ENCODE results near the gene CRYBG1. TPM values are rescaled to one million over a fixed set of nuclear protein-coding genes. Genes with fewer than 3 reads are reported as not detected.

Gene CRYBG1
- total and polyA plus RNA-seq, 8 donors = 9.9 to 37.1 (median 14.4) TPM

GRCh38 chr6:106560996-106561685 is 200.6 kb downstream of the CRYBG1 start:
- H3K36me3 ChIP-seq = peaks cover 0 to 68% of the 10 kb centered on the region in 2 donors
- TF ChIP-seq CTCF (IDR thresholded peaks at IDR 0.05) = no peak
- peak overlapping the region in 1 of 2 donors; percentile 83 for H3K27ac ChIP-seq
- DNase-seq (no peak), ATAC-seq (peak; percentile 37)
- H3K4me1 ChIP-seq = peaks cover 0 to 37% of the 10 kb centered on the region in 2 donors
- intact Hi-C loops (cut with DNase I) = loop anchor here in 1 of 2 donors (10.0 kb wide), 1 partner anchor 226 kb away; no protein-coding TSS in a partner anchor
- H3K4me3 ChIP-seq = no peak overlapping the region
- no peaks in the 10 kb centered on the region for H3K27me3 ChIP-seq
- H3K9me3 ChIP-seq = no peaks in the 10 kb centered on the region

- peak; percentile 7 for ATAC-seq
- Histone ChIP-seq H3K27ac (peak overlapping the region in 1 of 2 donors; percentile 83), H3K27me3 (no peaks in the 10 kb centered on the region), H3K4me1 (peaks cover 0 to 41% of the 10 kb centered on the region in 2 donors), H3K36me3 (peaks cover 0 to 68% of the 10 kb centered on the region in 2 donors), H3K4me3 (no peak overlapping the region), H3K9me3 (no peaks in the 10 kb centered on the region)
- intact Hi-C loops (cut with DNase I) = loop anchor here in 1 of 2 donors (10.0 kb wide), 1 partner anchor 227 kb away; no protein-coding TSS in a partner anchor
- DNase-seq = no peak
- no peak for TF ChIP-seq CTCF (IDR thresholded peaks at IDR 0.05)
Observed at GRCh38 chr6:106561686-106562405, 201.3 kb downstream of the CRYBG1 start.

GRCh38 chr6:106563614-106564013 is 203.1 kb downstream of the CRYBG1 start:
- no peak for ATAC-seq
- Histone ChIP-seq H3K4me1 (peaks cover 0 to 29% of the 10 kb centered on the region in 2 donors), H3K9me3 (no peaks in the 10 kb centered on the region), H3K27ac (no peak overlapping the region), H3K4me3 (no peak overlapping the region), H3K27me3 (no peaks in the 10 kb centered on the region), H3K36me3 (peaks cover 0 to 81% of the 10 kb centered on the region in 2 donors)
- intact Hi-C loops (cut with DNase I) = loop anchor here in 1 of 2 donors (10.0 kb wide), 1 partner anchor 229 kb away; no protein-coding TSS in a partner anchor
- TF ChIP-seq CTCF (IDR thresholded peaks at IDR 0.05) = no peak
- DNase-seq = no peak

GRCh38 chr6:106564476-106564875 is 204.0 kb downstream of the CRYBG1 start:
- H3K27me3 ChIP-seq = no peaks in the 10 kb centered on the region
- H3K4me1 ChIP-seq = peaks cover 0 to 29% of the 10 kb centered on the region in 2 donors
- peaks cover 0 to 81% of the 10 kb centered on the region in 2 donors for H3K36me3 ChIP-seq
- intact Hi-C loops (cut with DNase I) = loop anchor here in 1 of 2 donors (10.0 kb wide), 1 partner anchor 230 kb away; no protein-coding TSS in a partner anchor
- TF ChIP-seq CTCF (IDR thresholded peaks at IDR 0.05) = no peak
- DNase-seq = no peak
- ATAC-seq = no peak
- no peaks in the 10 kb centered on the region for H3K9me3 ChIP-seq
- no peak overlapping the region for H3K27ac ChIP-seq
- no peak overlapping the region for H3K4me3 ChIP-seq

GRCh38 chr6:106568530-106568929 is 208.0 kb downstream of the CRYBG1 start:
- Histone ChIP-seq H3K9me3 (no peaks in the 10 kb centered on the region), H3K27me3 (no peaks in the 10 kb centered on the region), H3K4me3 (no peak overlapping the region), H3K27ac (no peak overlapping the region), H3K4me1 (peaks cover 0 to 21% of the 10 kb centered on the region in 2 donors), H3K36me3 (peaks cover 0 to 68% of the 10 kb centered on the region in 2 donors)
- intact Hi-C loops (cut with DNase I) = loop anchor here in 1 of 2 donors (10.0 kb wide), 1 partner anchor 234 kb away; no protein-coding TSS in a partner anchor
- ATAC-seq (no peak), DNase-seq (no peak)
- TF ChIP-seq CTCF (IDR thresholded peaks at IDR 0.05) = no peak

All from left lung (tissue), 10 donors.